Measurements from ENCODE around the gene PTPRK. TPM values are rescaled to one million over a fixed set of nuclear protein-coding genes. Genes with fewer than 3 reads are reported as not detected.
"Not testable (repeated sequence)": the region's sequence is repeated elsewhere in the genome, so short reads cannot be mapped to it uniquely, and the experiment has no call there.

Gene PTPRK
- total RNA-seq, 5 donors from 2014 or later (not counting 1 experiment from before 2014, with no cell fraction given), result 2.1 to 11.1 (median 7.3) TPM

DNA sequence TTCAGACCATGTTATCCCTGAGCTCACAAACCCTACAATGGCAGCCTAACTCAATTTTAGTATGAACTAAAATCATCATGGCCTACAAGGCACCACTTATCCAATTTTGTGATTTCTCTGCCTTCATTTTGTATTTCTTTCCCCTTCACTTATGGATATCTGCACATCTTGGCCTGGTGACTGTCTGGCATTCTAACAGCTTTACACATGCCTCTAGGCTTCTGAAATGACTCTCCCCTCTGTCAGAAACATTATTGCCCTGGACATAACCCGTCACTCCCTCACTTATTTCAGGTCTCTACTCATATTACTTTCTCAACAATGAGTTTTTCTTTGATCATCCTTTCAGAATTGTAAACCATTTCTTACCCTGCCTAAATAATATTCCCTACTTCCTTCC, 530.3 kb downstream of the PTPRK start:
- no peak overlapping the region for H3K27ac ChIP-seq (ENCODE audit: low read length)
- WGBS (ENCODE audit: insufficient coverage), result 100% methylated on average over 1 of the region's 1 CpG
- H3K9me3 ChIP-seq, result no peaks in the 10 kb centered on the region
- Mint-ChIP-seq H3K27me3 (no peaks in the 10 kb centered on the region), H3K9me3 (peaks cover 0 to 4% (median 0%) of the 10 kb centered on the region in 3 donors), H3K27ac (peak overlapping the region; percentile 40 to 48), H3K4me1 (peaks cover 9 to 22% (median 14%) of the 10 kb centered on the region in 3 donors), H3K36me3 (peaks cover 4% of the 10 kb centered on the region), H3K4me3 (no peak overlapping the region)
- H3K4me3 ChIP-seq (ENCODE audit: control insufficient read depth in 1 of 2, extremely low read depth in 1 of 2, low read length in 1 of 2), result no peak overlapping the region
- ChIA-PET POLR2A (interaction anchor here in 1 of 2 donors (0.7 kb wide), 1 partner anchor 121 kb away, joined by 3 read pairs; no protein-coding TSS in a partner anchor), CTCF (interaction anchor here in 1 of 2 donors (1.1 to 2.0 kb wide), 2 partner anchors 8 to 135 kb away, joined by 3 to 11 read pairs; no protein-coding TSS in a partner anchor)
- no peaks in the 10 kb centered on the region for H3K4me1 ChIP-seq (ENCODE audit: control insufficient read depth in 1 of 2, extremely low read depth in 1 of 2, insufficient read depth in 2 of 2, low read length in 2 of 2)
- no peaks in the 10 kb centered on the region for H3K36me3 ChIP-seq (ENCODE audit: control insufficient read depth in 2 of 2, extremely low read depth in 1 of 2, insufficient read depth in 1 of 2, low read length in 1 of 2)
- no peaks in the 10 kb centered on the region for H3K27me3 ChIP-seq (replicated peaks in 1 of 2; ENCODE audit: control insufficient read depth in 2 of 2, extremely low read depth in 1 of 2, insufficient read depth in 2 of 2, low read length in 1 of 2)
- DNase-seq (no peak), ATAC-seq (replicated peaks in 1 of 4) (no peak)

DNA sequence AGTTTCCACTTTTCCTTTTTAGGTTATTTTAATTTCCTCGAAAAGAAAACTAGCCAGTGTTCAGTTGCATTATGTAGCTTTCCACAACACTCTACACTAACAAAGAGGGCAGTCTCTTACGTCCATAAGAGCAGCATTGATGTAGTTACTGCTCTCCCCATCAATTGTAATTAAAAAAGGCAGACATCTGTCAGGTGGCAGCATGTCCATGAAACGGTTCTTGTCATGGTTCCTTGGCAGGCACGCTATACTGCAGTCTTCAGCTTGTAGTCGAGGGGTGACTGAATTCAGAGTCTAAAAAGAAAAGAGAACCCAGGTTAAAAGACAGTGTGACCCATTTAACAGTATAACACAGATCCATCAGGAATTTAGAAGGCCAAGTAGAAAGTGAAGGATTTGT, 539.4 kb downstream of the PTPRK start:
- POLR2A ChIA-PET, result interaction anchor here (0.7 kb wide), 2 partner anchors 28 to 221 kb away, joined by 3 read pairs; no protein-coding TSS in a partner anchor
- H3K27ac ChIP-seq (ENCODE audit: low read length), result no peak overlapping the region
- no peaks in the 10 kb centered on the region for H3K9me3 Mint-ChIP-seq
- H3K4me1 ChIP-seq (ENCODE audit: control insufficient read depth in 1 of 2, extremely low read depth in 1 of 2, insufficient read depth in 2 of 2, low read length in 2 of 2), result peaks cover 2 to 6% of the 10 kb centered on the region in 2 experiments
- ATAC-seq (replicated peaks in 1 of 4), result no peak
- CTCF ChIA-PET, result interaction anchor here (0.6 to 1.0 kb wide), 3 partner anchors 59 to 317 kb away, joined by 3 to 4 read pairs (median 4); no protein-coding TSS in a partner anchor
- H3K27me3 ChIP-seq (replicated peaks in 1 of 2; ENCODE audit: control insufficient read depth in 2 of 2, extremely low read depth in 1 of 2, insufficient read depth in 2 of 2, low read length in 1 of 2), result no peaks in the 10 kb centered on the region
- peak overlapping the region in 1 of 2 donors; percentile 73 for H3K27ac Mint-ChIP-seq
- H3K9me3 ChIP-seq, result no peaks in the 10 kb centered on the region
- no peaks in the 10 kb centered on the region for H3K36me3 ChIP-seq (ENCODE audit: control insufficient read depth in 2 of 2, extremely low read depth in 1 of 2, insufficient read depth in 1 of 2, low read length in 1 of 2)
- no peaks in the 10 kb centered on the region for H3K27me3 Mint-ChIP-seq
- peak overlapping the region in 1 of 3 donors; percentile 5 for H3K4me3 Mint-ChIP-seq
- DNase-seq, result no peak
- H3K36me3 Mint-ChIP-seq, result no peaks in the 10 kb centered on the region
- 90% methylated on average over 3 of the region's 5 CpGs for WGBS (ENCODE audit: insufficient coverage)
- peaks cover 20 to 36% (median 24%) of the 10 kb centered on the region in 3 donors for H3K4me1 Mint-ChIP-seq
- H3K4me3 ChIP-seq (ENCODE audit: control insufficient read depth in 1 of 2, extremely low read depth in 1 of 2, low read length in 1 of 2), result no peak overlapping the region

DNA sequence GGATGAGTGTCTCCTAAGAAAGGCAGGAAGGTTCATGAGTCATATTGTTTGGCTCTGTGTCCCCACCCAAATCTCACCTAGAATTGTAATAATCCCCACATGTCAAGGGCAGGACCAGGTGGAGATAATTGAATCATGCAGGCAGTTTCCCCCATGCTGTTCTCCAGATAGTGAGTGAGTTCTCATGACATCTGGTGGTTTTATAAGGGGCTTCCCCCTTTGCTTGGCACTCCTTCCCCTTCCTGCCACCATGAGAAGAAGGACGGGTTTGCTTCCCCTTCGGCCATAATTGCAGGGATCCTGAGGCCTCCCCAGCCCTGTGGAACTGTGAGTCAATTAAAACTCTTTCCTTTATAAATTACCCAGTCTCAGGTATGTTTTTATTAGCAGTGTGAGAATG, 542.2 kb downstream of the PTPRK start:
- Histone ChIP-seq H3K4me1 (ENCODE audit: control insufficient read depth in 1 of 2, extremely low read depth in 1 of 2, insufficient read depth in 2 of 2, low read length in 2 of 2) (peaks cover 12 to 13% of the 10 kb centered on the region in 2 experiments), H3K4me3 (ENCODE audit: control insufficient read depth in 1 of 2, extremely low read depth in 1 of 2, low read length in 1 of 2) (peak overlapping the region in 1 of 2 donors; percentile 3)
- CTCF ChIA-PET, result interaction anchor here (1.0 to 3.1 kb wide), 8 partner anchors 41 to 170 kb away, joined by 3 to 11 read pairs (median 3); no protein-coding TSS in a partner anchor
- WGBS (ENCODE audit: insufficient coverage), result no CpG with 5 or more reads among the region's 2 CpGs
- H3K4me3 Mint-ChIP-seq, result peak overlapping the region; percentile 49 to 64 (median 55)
- H3K36me3 Mint-ChIP-seq; H3K9me3 ChIP-seq; H3K27me3 ChIP-seq (replicated peaks in 1 of 2; ENCODE audit: control insufficient read depth in 2 of 2, extremely low read depth in 1 of 2, insufficient read depth in 2 of 2, low read length in 1 of 2); H3K27ac ChIP-seq (ENCODE audit: low read length); H3K27me3 Mint-ChIP-seq; H3K36me3 ChIP-seq (ENCODE audit: control insufficient read depth in 2 of 2, extremely low read depth in 1 of 2, insufficient read depth in 1 of 2, low read length in 1 of 2); H3K9me3 Mint-ChIP-seq: not testable (repeated sequence)
- ATAC-seq (replicated peaks in 1 of 4) (peak; percentile 72 to 84 (median 79)), DNase-seq (peak in 16 of 35 experiments; percentile 5 to 58 (median 14))
- H3K4me1 Mint-ChIP-seq, result peaks cover 35 to 47% (median 37%) of the 10 kb centered on the region in 3 donors
- POLR2A ChIA-PET, result interaction anchor here (0.5 to 0.7 kb wide), 2 partner anchors 56 to 363 kb away, joined by 3 read pairs; no protein-coding TSS in a partner anchor
- H3K27ac Mint-ChIP-seq, result peak overlapping the region; percentile 47 to 86

DNA sequence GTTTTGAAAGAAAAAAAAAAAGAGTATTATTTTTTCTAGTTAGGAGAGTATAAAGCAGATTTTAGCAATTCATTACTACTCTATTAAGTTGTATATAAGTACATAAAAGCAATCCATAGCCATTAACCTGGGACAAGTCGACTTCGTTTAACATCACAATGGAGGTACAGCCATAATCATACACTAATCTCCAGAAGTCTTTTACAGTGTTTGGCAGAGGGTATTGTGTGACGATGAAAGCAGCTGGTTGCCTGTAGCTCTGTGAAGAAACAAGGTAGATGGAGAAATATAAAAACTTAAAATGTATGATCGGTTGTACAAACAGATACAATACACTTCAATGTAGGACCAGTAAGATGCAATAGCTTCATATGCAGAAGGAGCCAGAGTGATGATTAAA, 543.6 kb downstream of the PTPRK start:
- no peak overlapping the region for H3K27ac ChIP-seq (ENCODE audit: low read length)
- Mint-ChIP-seq H3K27me3 (no peaks in the 10 kb centered on the region), H3K9me3 (no peaks in the 10 kb centered on the region), H3K4me3 (peak overlapping the region in 1 of 3 donors; percentile 4), H3K36me3 (no peaks in the 10 kb centered on the region), H3K27ac (no peak overlapping the region), H3K4me1 (peaks cover 49 to 59% (median 51%) of the 10 kb centered on the region in 3 donors)
- no peaks in the 10 kb centered on the region for H3K9me3 ChIP-seq
- CTCF ChIA-PET, result interaction anchor here (0.8 to 3.1 kb wide), 5 partner anchors 10 to 122 kb away, joined by 3 to 11 read pairs (median 3); partner anchors contain the start of gene THEMIS (in 1 of the 2)
- ATAC-seq (replicated peaks in 1 of 4), result no peak
- no CpG with 5 or more reads among the region's 4 CpGs for WGBS (ENCODE audit: insufficient coverage)
- H3K4me1 ChIP-seq (ENCODE audit: control insufficient read depth in 1 of 2, extremely low read depth in 1 of 2, insufficient read depth in 2 of 2, low read length in 2 of 2), result peaks cover 17 to 22% of the 10 kb centered on the region in 2 experiments
- H3K27me3 ChIP-seq (replicated peaks in 1 of 2; ENCODE audit: control insufficient read depth in 2 of 2, extremely low read depth in 1 of 2, insufficient read depth in 2 of 2, low read length in 1 of 2), result no peaks in the 10 kb centered on the region
- no peaks in the 10 kb centered on the region for H3K36me3 ChIP-seq (ENCODE audit: control insufficient read depth in 2 of 2, extremely low read depth in 1 of 2, insufficient read depth in 1 of 2, low read length in 1 of 2)
- POLR2A ChIA-PET, result interaction anchor here in 1 of 2 donors (0.7 kb wide), 1 partner anchor 167 kb away, joined by 5 read pairs; no protein-coding TSS in a partner anchor
- no peak for DNase-seq
- no peak overlapping the region for H3K4me3 ChIP-seq (ENCODE audit: control insufficient read depth in 1 of 2, extremely low read depth in 1 of 2, low read length in 1 of 2)

DNA sequence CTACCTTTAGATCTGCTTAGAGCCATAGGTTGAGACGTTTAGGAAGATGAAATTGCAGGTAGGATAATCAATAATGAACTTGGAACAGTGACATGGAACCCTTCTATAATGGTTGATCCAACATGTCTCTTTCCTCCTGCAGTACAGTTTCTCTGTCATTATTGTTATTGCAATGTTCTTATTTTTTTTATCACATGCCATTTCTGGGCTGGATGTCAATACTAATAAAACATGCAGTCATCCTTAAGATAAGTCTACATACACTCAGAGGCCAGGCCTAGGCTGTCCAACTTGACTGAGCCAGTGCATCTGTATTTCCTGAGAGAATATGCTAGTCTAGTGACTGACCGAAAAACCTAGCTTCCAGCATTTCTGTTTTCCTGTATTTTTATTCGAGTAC, 544.3 kb downstream of the PTPRK start:
- Histone ChIP-seq H3K4me1 (ENCODE audit: control insufficient read depth in 1 of 2, extremely low read depth in 1 of 2, insufficient read depth in 2 of 2, low read length in 2 of 2) (peaks cover 20 to 28% of the 10 kb centered on the region in 2 experiments), H3K9me3 (no peaks in the 10 kb centered on the region), H3K27ac (ENCODE audit: low read length) (no peak overlapping the region), H3K36me3 (ENCODE audit: control insufficient read depth in 2 of 2, extremely low read depth in 1 of 2, insufficient read depth in 1 of 2, low read length in 1 of 2) (no peaks in the 10 kb centered on the region), H3K4me3 (ENCODE audit: control insufficient read depth in 1 of 2, extremely low read depth in 1 of 2, low read length in 1 of 2) (no peak overlapping the region), H3K27me3 (replicated peaks in 1 of 2; ENCODE audit: control insufficient read depth in 2 of 2, extremely low read depth in 1 of 2, insufficient read depth in 2 of 2, low read length in 1 of 2) (no peaks in the 10 kb centered on the region)
- no CpG with 5 or more reads among the region's 3 CpGs for WGBS (ENCODE audit: insufficient coverage)
- Mint-ChIP-seq H3K36me3 (no peaks in the 10 kb centered on the region), H3K4me1 (peaks cover 54 to 66% (median 58%) of the 10 kb centered on the region in 3 donors), H3K27me3 (no peaks in the 10 kb centered on the region), H3K4me3 (no peak overlapping the region), H3K27ac (peak overlapping the region; percentile 23 to 56), H3K9me3 (no peaks in the 10 kb centered on the region)
- ATAC-seq (replicated peaks in 1 of 4) (no peak), DNase-seq (no peak)
- CTCF ChIA-PET, result interaction anchor here (1.0 to 3.1 kb wide), 3 partner anchors 9 to 121 kb away, joined by 3 to 11 read pairs (median 3); no protein-coding TSS in a partner anchor
- POLR2A ChIA-PET, result interaction anchor here in 1 of 2 donors (0.7 kb wide), 1 partner anchor 167 kb away, joined by 5 read pairs; no protein-coding TSS in a partner anchor

DNA sequence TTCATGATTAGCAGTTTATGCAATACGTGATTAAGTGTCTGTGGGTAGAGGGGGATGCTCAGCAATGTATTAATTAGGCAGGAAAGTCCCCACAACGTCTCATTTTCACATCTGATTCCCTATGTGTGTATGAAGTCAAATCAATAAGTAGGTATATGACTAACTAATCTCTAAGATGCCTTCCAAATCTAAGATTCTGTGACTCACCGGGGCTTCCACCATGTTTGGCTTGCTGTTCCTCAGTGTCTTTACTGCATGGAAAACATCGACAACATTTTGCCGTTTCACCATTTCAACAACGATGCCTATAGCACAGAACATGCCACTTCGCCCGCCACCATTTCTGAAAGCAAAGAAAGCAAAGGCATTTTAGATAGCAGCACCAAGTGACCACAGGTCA, 547.6 kb downstream of the PTPRK start:
- Mint-ChIP-seq H3K27ac (peak overlapping the region; percentile 95 to 98), H3K27me3 (no peaks in the 10 kb centered on the region), H3K9me3 (no peaks in the 10 kb centered on the region), H3K36me3 (peaks cover under 1% of the 10 kb centered on the region), H3K4me3 (peak overlapping the region in 2 of 3 donors; percentile 81), H3K4me1 (peaks cover 69 to 73% (median 72%) of the 10 kb centered on the region in 3 donors)
- CTCF ChIA-PET, result interaction anchor here (0.6 to 5.7 kb wide), 8 partner anchors 23 to 149 kb away, joined by 3 to 45 read pairs (median 4); partner anchors contain the start of gene THEMIS (in 1 of the 2)
- no peaks in the 10 kb centered on the region for H3K27me3 ChIP-seq (replicated peaks in 1 of 2; ENCODE audit: control insufficient read depth in 2 of 2, extremely low read depth in 1 of 2, insufficient read depth in 2 of 2, low read length in 1 of 2)
- peaks cover 15 to 45% of the 10 kb centered on the region in 2 experiments for H3K4me1 ChIP-seq (ENCODE audit: control insufficient read depth in 1 of 2, extremely low read depth in 1 of 2, insufficient read depth in 2 of 2, low read length in 2 of 2)
- POLR2A ChIA-PET, result interaction anchor here in 1 of 2 donors (1.2 kb wide), 1 partner anchor 54 kb away, joined by 8 read pairs; no protein-coding TSS in a partner anchor
- no peaks in the 10 kb centered on the region for H3K36me3 ChIP-seq (ENCODE audit: control insufficient read depth in 2 of 2, extremely low read depth in 1 of 2, insufficient read depth in 1 of 2, low read length in 1 of 2)
- DNase-seq (peak in 1 of 35 experiments; percentile 27), ATAC-seq (replicated peaks in 1 of 4) (no peak)
- no peaks in the 10 kb centered on the region for H3K9me3 ChIP-seq
- 30% methylated on average over 2 of the region's 8 CpGs for WGBS (ENCODE audit: insufficient coverage)
- peak overlapping the region; percentile 90 for H3K27ac ChIP-seq (ENCODE audit: low read length)
- no peak overlapping the region for H3K4me3 ChIP-seq (ENCODE audit: control insufficient read depth in 1 of 2, extremely low read depth in 1 of 2, low read length in 1 of 2)
